Mesangial cell (primary cell): ENCODE results near the gene ACOD1. TPM values are rescaled to one million over a fixed set of nuclear protein-coding genes. Genes with fewer than 3 reads are reported as not detected.

Experiments
- total RNA-seq: library from RNA; depleted of rRNA; stranded (reverse); fragments of >200 nt; gene quantifications from 2 replicates; pipeline ENCODE4 v1.2.3, GENCODE V29; 2015

ACOD1 gene
- not detected in 2 replicates for total RNA-seq

DNA sequence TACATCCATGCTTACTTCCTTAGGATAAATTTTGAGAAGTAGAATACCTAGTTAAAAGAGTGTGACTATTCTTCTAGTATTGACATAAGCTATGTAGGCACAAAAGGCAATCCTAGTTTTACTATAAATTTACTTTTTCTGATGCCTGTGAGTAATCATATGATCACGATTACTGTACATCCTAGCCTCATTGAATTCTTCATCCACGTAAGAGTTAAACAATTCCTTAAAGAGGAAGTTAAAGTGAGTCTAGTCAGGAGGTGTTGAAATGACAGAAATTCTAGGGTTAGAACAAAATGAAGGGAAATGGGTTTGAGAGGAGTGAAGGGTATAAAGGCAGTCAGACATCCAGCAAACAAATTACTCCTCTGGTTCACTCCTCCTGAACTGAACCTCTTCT lies at the start of gene ACOD1:
ACOD1 (plus strand) TSS at position 363 of the 400 bp plus-strand sequence. CDS start 48 bp downstream, outside the sequence.

GRCh38 chr13:76991796-76992547 lies 43.7 kb downstream of the ACOD1 start, which contains the start of gene CLN5:
CLN5 (plus strand) TSS chr13:76992081; CDS start chr13:76992099, 18 bp downstream.

Other genes with a start within 250 kb of the ACOD1 start
- 4.1 and 9.8 TPM in 2 replicates for gene KCTD12, start 62.1 kb upstream of the ACOD1 start, total RNA-seq
- 16.1 and 21.3 TPM in 2 replicates for gene CLN5, start 43.6 kb downstream of the ACOD1 start, total RNA-seq
- gene FBXL3, start 78.6 kb downstream of the ACOD1 start, total RNA-seq = 23.3 and 29.4 TPM in 2 replicates